Right lobe of liver (tissue), 4 donors: ENCODE data around the gene KBTBD13.

ENCODE experiments used
- CTCF ChIP-seq, 4 donors: fragments of 200-600 bp in 3 of 4; fragments of 450-650 bp in 1 of 4; IDR thresholded peaks; one replicate each; pipeline versions ENCODE4 v1.5.1 to v1.8.0; 2016 to 2022; ENCODE audit warnings: antibody characterized with exemption in 4 of 4, mild to moderate bottlenecking in 2 of 4
- POLR2A ChIP-seq: fragments of 450-650 bp; IDR thresholded peaks from one replicate; pipeline ENCODE4 v1.6.1; 2017; ENCODE audit warnings: antibody characterized with exemption, mild to moderate bottlenecking
- donor health status: DM: no; HTN: no; CAD: no.
- donor health status: DM: no; HTN: no; CAD: no.
- donor health status: DM: no; HTN: yes; CAD: no.

GRCh38 chr15:65084500-65085206, 8.1 kb downstream of the KBTBD13 start:
- TF ChIP-seq CTCF (IDR thresholded peaks at IDR 0.05) (no peak), POLR2A (no peak)
